GM12873 (cell line): ENCODE results near the gene DCDC1.
A peak's percentile ranks its signal among the peaks of the same experiment; 100 is the strongest.

Experiments used
- TF ChIP-seq, protein P1 (sequence below): IDR thresholded peaks from 2 replicates; pipeline ENCODE4 v1.5.1; 2012; ENCODE audit warnings: low read depth, mild to moderate bottlenecking, moderate library complexity, low read length, control low read depth; ENCODE audit not compliant: insufficient read depth; ENCODE audit errors: missing control alignments

The DCDC1 gene

DNA sequence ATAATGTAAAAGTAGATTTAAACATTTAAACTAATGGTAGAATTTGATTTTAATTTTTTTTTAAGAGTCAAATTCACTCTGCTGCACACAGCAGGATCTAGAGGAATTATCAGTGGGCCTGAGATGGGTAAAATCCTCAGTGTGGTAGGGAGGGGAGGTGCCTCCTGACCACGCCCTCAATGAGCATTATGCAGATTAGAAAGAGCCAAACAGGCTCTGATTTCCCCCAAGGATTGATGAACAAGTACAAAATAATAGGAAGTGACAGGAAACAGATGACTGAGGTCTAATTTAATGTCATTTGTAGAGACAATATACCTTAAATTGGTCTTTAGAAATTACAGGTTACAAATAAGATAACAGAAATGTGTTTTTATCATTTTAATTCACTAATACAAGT lies 155.2 kb downstream of the DCDC1 start:
- TF ChIP-seq, protein P1, sequence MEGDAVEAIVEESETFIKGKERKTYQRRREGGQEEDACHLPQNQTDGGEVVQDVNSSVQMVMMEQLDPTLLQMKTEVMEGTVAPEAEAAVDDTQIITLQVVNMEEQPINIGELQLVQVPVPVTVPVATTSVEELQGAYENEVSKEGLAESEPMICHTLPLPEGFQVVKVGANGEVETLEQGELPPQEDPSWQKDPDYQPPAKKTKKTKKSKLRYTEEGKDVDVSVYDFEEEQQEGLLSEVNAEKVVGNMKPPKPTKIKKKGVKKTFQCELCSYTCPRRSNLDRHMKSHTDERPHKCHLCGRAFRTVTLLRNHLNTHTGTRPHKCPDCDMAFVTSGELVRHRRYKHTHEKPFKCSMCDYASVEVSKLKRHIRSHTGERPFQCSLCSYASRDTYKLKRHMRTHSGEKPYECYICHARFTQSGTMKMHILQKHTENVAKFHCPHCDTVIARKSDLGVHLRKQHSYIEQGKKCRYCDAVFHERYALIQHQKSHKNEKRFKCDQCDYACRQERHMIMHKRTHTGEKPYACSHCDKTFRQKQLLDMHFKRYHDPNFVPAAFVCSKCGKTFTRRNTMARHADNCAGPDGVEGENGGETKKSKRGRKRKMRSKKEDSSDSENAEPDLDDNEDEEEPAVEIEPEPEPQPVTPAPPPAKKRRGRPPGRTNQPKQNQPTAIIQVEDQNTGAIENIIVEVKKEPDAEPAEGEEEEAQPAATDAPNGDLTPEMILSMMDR: no peak

DNA sequence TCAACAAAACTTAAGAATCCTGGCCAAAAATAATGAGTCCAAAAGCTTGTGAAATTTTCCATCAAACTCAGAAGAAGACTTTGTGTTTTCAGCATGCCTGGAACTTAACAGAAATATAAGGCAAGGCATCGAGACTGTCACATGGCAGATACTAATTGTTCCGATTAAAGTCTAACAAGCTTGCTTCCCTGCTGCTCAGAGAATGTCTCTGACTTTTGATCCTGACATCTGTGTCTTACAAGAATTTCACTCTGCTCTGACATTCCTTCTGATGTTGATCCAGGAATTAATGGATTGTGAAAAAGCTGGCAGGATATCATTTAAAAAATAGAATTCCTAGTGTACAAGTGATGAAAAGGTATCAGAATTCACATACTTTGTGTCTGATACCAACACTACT lies 170.2 kb downstream of the DCDC1 start:
- TF ChIP-seq, protein P1: no peak

DNA sequence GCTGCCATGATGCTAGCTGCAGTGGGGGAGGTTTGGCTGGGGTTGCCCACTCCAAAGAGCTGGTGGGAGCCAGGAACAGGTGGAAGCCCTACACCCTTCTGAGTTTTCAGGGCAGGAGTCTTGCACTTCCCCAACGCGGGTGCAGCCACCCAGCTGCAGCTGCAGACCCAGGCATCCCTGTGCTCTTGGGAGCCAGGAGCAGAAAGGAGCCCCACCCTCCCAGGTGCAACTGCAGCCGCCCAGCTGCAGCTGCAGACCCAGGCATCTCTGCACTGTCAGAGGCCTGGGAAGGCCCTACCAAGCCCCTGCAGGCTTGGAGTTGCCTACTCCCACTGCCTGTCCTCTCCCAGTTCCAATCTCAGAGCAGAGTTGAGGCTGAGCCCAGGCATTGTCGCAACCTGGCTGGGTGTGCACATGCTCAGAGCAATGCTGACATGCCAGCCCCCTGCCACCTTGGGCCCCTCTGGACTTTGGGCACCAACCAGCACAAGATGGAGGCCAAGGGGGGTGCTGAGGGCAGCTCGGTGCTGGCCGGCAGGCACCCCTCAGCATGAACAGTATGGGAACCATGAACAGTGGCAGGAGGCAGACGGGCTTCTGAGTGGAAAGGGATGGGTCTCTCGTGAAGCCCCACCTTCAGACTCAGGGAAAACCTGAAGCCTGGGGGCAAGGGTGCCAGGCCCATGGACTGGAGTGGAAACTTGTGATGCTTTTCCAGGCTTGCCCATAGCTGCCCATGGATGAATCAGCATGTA lies 195.4 kb downstream of the DCDC1 start:
- TF ChIP-seq, protein P1: no peak

DNA sequence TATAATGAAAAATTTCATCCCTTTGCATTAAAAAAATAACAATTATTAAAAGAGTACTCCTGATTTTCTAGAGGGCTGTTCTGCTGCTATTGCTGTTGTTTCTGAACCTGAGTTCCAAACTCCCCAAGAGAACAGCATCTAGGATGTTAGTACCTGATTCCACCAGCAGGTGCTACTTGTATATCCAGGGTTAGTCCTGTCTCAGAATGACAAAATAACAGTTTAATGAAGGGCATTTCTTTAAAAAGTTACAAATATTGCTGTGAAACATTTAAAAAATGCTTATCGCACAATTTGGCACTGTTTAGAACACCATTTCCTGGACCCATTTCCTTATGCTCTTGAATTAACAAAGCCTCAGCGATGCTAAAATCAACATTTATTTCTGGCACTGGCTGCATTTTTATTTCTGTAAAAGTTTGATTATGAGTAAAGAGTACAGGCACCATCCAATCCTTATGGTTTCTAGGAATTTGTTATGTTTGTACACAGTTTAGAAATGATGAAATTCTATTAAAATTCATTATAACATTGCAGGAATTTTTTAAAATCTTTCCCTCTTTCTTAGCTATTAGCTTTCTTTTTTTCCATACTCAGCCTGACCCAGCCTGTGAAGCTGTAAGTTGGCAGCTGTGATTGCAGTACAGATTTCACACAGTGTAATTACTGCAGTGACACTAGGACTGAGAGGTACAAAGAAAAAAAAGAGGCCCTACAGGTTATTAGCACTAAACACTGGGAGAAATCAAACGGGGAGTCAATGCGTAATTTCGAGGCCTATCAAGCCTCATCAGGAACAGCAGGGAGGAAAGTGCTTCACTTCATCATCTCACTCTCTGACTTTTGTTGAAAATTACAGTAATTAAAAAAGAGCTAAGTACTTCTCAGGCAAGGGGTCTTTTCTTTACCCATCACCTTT lies 208.8 kb downstream of the DCDC1 start:
- TF ChIP-seq, protein P1: peak; percentile 54

DNA sequence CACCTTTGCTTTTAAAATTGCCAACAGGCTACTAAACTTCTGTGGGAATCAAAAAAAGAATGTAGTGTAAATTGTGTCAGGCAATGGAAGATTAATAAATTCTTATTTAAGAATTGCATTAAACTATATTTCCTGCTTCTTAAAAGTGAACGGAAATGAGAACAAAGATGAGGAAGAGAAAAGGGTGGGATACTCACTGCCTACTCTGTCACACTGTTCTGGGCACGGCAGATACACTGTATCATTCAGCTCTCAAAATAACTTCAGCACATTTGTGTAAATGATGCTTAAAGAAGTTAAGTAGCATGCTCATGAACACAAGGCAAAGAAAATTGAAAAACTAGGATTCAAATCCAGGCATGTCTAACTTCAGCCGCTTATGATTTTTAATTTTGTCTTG lies 218.7 kb downstream of the DCDC1 start:
- TF ChIP-seq, protein P1: no peak

DNA sequence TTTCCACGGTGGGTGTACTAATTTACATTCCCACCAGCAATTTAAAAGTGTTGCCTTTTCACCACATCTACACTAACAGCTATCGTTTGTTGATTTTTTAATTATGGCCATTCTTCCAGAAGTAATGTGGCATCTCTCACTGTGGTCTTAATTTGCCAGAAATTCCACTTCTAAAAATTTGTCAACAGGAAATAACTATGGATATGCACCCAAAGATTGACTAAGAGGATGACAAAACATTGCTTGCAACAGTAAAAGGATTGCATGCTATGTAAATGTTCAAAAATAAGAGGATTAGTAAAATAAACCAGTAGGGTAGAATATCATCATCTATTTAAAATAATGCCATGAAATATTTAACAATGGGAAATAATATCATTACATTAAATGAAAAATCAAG lies 219.5 kb downstream of the DCDC1 start:
- TF ChIP-seq, protein P1: no peak

DNA sequence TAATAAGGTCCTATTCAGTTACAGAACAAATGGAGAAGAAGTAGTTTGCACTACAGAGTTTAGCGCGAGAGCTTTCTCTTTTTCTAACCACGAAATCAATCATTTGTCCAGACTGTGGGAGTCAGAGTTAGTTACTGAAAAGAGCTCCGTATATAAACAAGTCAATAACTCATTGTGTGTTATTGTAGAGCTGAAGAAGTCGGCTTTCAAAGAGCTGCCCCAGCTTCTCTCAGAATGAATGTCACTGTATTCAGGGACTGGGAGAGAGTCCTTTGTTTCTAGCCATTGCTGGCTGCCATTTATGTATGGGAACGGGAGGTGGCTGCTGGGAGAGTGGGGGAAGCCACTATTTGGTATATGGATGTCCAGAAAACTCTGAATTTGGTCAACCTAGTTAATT lies 227.8 kb downstream of the DCDC1 start:
- TF ChIP-seq, protein P1: no peak
